Activated T-helper 1 cell treated with Interleukin-2 at 50 U/mL for 16 hours (primary cell): Measurements from ENCODE around the gene LONRF3.

Source experiments
- DNase-seq: peaks from one replicate; pipeline ENCODE4 v3.0.0-alpha.2; 2020; ENCODE audit warnings: low read depth

Gene LONRF3

DNA sequence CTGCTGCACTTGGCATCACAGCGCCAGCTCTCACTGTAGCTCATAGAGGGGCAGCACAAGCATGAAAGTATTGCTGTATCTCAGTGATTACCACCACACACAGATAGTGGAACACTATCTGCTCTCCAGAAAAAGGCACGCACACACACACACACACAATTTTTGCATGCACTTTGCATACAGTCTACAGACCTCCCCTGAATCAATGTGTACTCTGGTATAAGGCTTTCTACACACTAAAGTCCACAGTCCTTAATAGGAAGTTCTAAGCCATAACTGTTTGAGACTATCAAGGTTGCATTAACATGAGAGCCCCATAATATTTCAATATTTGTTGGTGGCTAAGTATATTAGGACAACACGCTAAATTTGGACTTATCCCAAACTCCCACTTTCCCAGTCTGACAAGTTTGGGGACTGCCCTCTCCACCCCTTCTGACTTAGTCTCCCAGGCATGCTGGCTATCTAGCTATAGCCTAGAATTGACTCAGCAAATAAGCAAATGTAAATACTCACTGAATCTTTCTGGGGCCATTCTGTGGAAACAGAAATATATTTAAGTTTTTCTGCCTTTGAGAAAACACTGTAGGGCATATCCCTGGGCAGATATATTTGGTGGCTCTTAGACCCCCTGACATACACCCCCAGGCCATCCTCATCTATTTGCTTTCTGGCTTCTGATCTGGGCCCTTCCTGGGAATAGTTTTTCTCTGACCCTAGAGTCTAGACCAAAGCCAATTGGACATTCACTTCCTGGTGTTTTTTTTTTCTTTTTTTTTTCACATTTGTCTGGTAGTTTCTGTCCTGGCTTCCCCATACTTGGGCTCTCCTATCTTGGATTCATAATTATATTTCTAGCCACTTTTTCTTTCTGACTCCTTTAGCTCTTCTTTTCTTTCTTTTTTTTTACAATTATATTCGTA, 62.0 kb downstream of the LONRF3 start:
- no peak for DNase-seq

DNA sequence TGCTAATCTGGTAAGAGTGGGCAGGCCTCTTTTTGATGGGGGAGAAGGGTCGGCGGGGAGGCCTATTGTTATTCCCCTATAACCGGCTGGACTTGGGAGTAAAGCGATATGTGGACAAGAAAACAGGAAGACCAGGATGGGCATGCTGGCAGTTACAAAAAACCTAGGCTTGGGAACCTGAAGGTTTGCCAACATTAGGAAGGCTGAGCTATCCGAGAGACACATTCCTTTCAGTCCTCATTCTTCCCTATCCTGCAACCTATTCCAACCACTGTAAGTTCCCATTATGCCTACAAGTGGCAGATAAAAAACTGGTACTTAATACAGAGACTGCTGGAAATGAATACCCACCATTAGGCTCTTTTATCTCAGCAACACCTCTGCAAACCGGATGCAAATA, 66.0 kb downstream of the LONRF3 start:
- no peak for DNase-seq

DNA sequence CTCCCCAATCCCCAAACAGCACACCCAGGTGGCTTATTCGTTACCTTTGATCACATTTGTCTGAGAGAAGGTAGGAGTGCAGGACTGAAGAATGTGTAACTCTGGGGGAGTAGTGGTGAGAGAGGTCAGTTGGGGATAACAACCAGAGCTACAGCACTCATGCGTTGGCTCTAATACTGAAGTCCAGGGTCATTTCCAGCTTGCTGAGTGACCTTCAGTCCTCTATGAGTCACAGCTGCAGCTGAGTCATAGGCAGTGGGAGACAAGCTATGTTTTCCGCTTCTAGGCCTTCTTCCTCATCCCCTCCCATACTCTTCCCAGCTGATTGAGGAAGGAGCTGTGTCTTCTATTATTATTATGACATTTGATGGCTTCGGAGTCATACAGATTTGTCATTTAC, 66.8 kb downstream of the LONRF3 start:
- no peak for DNase-seq

DNA sequence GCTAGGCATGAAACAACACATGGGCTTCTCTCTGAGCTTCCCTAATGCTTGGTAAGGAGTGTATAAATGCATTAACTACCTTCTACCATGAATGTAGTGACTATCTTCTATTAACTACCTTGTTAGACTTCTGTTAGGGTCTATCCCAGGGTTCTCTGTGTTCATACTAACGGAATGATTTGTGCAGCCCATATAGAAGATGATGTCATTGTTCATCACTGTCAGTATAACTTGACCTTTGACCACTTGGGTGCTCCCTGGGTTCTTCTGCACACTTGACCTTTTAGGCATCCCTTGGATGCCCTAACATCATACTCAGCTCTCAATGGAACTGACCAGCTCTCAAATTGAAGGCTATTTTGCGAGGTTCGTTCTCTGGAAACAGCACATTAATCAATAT, 67.6 kb downstream of the LONRF3 start:
- no peak for DNase-seq

DNA sequence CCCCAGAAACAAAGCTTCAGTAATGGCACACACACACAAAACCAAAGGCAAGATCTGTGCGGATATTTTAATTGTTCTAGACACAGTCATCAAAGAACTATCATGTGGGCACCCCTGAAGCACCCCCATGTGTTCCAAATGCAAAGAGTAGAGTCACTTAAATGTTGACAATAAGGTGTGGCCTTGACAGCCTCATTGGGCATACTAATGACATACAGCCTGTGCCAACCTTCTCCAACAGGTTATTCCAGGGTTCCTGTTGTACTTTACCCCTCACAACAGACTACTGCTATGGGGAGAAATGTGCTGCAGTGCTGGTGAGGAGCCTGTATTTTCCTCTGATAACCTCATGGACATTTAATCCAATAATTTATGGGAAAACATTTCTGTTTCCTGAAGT, 68.6 kb downstream of the LONRF3 start:
- no peak for DNase-seq

DNA sequence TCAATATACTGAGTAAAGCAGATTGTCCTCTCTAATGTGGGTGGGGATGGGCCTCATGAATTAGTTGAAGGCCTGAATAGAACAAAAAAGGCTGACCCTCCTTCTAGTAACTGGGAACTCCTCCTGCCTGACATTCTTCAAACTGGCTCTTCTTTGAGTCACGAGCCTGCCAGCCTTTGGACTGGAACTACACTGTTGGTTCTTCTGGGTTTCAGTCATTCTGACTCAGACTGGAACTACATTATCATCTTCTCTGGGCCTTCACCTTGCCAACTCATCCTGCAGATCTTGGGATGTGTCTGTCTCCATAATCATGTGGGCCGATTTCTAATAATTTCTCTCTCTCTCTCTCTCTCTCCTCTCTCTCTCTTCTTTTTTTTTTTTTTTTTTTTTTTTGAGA, 71.5 kb downstream of the LONRF3 start:
- DNase-seq, result no peak

DNA sequence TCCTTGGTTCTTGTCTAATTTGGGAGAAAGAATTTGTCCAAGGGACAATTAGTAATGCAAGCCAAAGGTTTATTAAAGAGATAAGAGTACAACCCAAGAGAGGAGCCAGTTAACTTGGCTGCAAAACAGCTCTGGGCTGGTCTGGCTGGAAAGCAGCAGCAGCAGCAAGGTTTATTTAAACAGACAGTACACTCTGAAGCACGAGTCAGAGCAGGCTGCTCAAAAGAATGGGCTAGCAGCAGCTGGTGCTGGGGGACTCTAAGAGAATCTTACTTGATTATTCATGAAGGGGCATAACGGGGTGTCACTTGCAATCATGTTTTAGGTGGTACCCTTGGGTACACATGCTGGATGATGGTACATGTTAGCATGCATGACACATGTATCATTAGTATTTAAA, 81.3 kb downstream of the LONRF3 start:
- no peak for DNase-seq

DNA sequence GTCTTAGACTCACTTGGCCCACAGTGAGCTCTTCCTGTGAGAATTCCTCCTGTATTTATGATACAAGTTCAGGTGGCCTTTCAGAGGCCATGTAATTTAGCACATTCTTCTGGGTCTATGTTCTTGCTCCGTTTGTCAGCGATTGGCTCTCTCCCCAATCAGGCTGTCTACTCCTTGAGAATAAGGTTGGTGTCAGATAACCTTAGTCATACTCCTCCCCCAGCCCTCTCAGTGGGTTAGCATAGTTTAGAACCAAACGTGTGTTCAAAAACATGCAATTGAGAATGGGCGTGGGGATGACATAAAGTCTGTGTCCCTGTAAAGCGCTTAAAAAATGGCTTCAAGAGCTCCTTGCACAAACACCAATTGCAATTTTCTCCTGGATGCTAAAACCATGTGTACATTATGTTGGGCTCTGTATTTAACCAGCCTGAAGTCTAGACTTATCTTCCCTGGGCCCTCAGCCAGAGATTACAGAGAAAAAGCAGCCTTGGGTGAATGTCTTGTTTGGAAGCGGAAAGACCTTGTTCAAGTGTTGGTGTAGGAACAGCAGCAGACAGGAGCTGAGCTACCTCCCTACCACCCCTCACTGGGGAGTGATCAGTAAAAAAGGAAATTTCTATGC, 88.4 kb downstream of the LONRF3 start:
- DNase-seq, result no peak

DNA sequence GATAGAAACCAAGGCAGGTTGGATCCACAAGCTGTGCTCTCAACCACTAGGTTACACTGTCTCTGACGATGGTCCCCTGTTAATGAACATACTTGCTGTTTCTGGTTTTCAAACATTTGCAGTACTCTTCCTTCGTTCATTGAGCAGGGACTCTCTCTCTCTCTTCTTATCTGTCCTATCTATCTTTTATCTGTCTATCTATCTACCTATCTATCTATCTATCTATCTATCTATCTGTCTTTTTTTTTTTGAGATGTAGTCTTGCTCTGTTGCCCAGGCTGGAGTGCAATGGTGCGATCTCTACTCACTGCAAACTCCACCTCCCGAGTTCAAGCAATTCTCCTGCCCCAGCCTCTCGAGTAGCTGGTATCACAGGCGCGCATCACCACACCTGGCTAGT, 89.0 kb downstream of the LONRF3 start:
- DNase-seq, result no peak

DNA sequence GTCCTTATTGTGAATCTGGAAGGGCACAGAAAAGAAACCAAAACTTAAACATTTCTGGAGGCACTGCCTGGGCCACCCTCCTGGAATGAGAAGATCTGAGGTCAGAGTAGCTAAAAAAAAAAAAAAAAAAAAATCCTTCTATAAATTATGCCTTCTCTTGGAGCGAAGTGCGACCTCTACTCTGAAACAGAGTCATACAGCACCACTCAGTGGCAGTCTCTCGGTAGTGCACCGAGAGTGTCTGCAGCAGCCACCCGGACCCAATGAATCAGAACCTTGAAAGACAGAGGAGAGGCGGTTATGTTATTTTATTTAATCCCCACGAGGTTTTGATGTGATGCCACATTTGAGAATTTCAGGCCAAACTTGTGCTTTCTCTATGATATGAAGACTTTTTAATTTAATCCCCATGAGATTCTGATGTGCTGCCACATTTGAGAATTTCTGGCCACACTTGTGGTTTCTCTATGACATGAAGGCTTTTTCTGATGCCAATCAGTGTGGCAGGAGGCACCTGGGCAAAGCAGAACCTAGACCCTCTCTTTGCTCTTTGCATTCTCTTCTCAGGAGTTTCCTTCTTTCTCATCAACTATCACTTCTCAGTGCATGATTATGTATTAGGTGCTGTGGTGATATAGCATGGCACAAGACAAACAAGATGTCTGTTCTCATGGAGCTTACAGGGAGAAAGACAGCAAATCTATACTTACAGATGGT, 92.8 kb downstream of the LONRF3 start:
- no peak for DNase-seq
